Stomach smooth muscle (tissue), 2 donors: ENCODE results near the gene APOO.

Experiments used
- H3K27ac ChIP-seq: one replicate; pipeline ENCODE4 v1.7.0; 2013; ENCODE audit warnings: mild to moderate bottlenecking, low read length, inconsistent platforms
- H3K27me3 ChIP-seq, 2 donors: one replicate each; pipeline ENCODE4 v1.7.0; 2013; ENCODE audit warnings: low read length in 2 of 2; ENCODE audit not compliant: insufficient read depth in 2 of 2, control insufficient read depth in 1 of 2
- H3K36me3 ChIP-seq, 2 donors: one replicate each; pipeline ENCODE4 v1.7.0; 2013; ENCODE audit warnings: low read length in 2 of 2; ENCODE audit not compliant: control insufficient read depth in 2 of 2, insufficient read depth in 2 of 2
- H3K4me1 ChIP-seq: one replicate; pipeline ENCODE4 v1.7.0; 2013; ENCODE audit warnings: low read length; ENCODE audit not compliant: control insufficient read depth, insufficient read depth
- H3K4me3 ChIP-seq, 2 donors: one replicate each; pipeline ENCODE4 v1.7.0; 2013; ENCODE audit warnings: low read length in 2 of 2
- H3K9ac ChIP-seq, 2 donors: one replicate each; pipeline ENCODE4 v1.7.0; 2013; ENCODE audit warnings: low read length in 2 of 2, mild to moderate bottlenecking in 1 of 2
- H3K9me3 ChIP-seq, 2 donors: one replicate each; pipeline ENCODE4 v1.7.0; 2013; ENCODE audit warnings: low read length in 2 of 2; ENCODE audit not compliant: control insufficient read depth in 2 of 2
- donor health status: healthy.
- donor health status: Pancreatic carcinoma.

The APOO gene

DNA sequence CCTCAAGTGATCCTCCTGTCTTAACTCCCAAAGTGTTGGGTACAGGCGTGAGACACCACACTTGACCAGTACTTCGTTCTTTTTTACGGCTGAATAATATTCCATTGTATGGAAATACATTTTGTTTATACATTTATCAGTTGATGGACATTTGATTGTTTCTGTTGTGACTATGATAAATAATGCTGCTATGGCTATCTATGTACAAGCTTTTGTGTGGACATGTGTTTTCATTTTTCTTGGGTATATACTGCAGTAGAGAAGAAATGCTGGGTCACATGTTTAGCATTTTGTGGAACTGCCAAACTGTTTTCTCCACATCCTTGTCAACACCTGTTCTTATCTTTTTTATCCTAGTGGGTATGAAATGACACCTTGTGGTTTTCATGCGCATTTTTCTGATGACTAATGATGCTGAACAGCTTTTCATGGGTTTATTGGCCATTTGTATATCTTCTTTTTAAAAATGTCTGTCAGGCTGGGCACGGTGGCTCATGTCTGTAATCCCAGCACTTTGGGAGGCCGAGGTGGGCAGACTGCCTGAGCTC lies 87.4 kb downstream of the APOO start:
- H3K9ac ChIP-seq = no peak overlapping the region
- no peaks in the 10 kb centered on the region for H3K36me3 ChIP-seq
- H3K27me3 ChIP-seq = peaks cover 0 to 3% of the 10 kb centered on the region in 2 donors
- peaks cover 2% of the 10 kb centered on the region for H3K4me1 ChIP-seq
- H3K4me3 ChIP-seq = no peak overlapping the region
- no peak overlapping the region for H3K27ac ChIP-seq
- H3K9me3 ChIP-seq = no peaks in the 10 kb centered on the region

DNA sequence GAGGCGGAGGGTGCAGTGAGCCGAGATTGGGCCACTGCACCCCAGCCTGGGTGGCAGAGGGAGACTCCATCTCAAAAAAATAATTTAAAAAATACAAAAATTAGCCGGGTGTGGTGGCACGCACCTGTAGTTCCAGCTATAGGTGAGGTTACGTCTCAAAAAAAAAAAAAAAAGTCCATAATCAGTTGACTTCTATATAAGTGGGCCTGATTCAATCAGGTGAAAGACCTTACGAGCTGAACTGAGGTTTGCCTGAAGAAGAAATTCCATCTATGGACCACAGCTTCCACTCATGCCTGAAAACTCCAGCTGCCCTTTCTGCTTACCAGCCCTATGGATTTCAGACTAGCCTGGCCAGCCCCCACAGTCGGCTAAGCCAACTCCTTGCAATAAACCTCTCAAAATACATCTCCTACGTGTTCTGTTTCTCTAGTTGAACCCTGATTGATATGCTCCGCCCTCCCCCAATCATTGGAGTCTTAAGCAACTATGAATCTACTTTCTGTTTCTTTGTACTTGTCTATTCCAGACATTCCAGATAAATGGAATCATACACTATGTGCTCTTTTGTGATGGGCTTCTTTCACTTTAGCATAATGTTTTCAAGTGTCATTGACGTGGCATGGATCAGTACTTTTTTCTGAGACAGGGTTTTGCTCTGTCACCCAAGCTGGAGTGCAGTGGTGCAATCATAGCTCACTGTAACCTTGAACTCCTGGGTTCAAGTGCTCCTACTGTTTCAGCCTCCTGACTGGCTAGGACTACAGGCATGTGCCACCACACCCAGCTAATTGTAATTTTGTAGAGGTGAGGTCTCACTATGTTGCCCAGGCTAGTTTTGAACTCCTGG lies 88.1 kb downstream of the APOO start:
- Histone ChIP-seq H3K9me3 (no peaks in the 10 kb centered on the region), H3K9ac (no peak overlapping the region), H3K4me3 (no peak overlapping the region), H3K4me1 (peaks cover 2% of the 10 kb centered on the region), H3K27ac (no peak overlapping the region), H3K27me3 (peaks cover 0 to 3% of the 10 kb centered on the region in 2 donors), H3K36me3 (no peaks in the 10 kb centered on the region)

DNA sequence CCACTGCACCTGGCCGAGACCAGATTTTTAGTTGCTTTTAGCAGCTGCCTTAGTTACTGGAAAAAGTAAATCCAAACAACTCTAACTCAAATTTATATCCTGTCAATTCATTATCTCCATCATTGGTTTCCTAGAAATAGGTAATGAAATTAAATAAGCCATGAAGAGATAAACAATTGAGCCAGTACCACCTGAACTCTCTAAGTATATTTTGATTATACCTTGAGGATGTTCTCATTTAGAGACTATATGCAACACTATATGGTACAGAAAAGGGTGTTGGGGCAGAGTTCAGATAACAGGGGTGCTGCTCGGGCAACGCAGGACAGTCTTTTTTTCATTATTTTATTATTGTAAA lies 89.8 kb downstream of the APOO start:
- H3K9ac ChIP-seq = no peak overlapping the region

GRCh38 chrX:23816179-23816578 lies 91.6 kb downstream of the APOO start:
- H3K4me3 ChIP-seq = no peak overlapping the region
- peaks cover 0 to 7% of the 10 kb centered on the region in 2 donors for H3K27me3 ChIP-seq
- no peak overlapping the region for H3K27ac ChIP-seq
- H3K4me1 ChIP-seq = no peaks in the 10 kb centered on the region
- H3K9me3 ChIP-seq = peaks cover 0 to 6% of the 10 kb centered on the region in 2 donors
- H3K36me3 ChIP-seq = no peaks in the 10 kb centered on the region
- H3K9ac ChIP-seq = no peak overlapping the region

More for the DNA sequence above, 89.8 kb downstream of the APOO start:
- H3K4me1 ChIP-seq = peaks cover 1% of the 10 kb centered on the region
- H3K36me3 ChIP-seq = no peaks in the 10 kb centered on the region
- no peak overlapping the region for H3K27ac ChIP-seq
- H3K27me3 ChIP-seq = peaks cover 0 to 7% of the 10 kb centered on the region in 2 donors
- H3K9me3 ChIP-seq = peaks cover 0 to 6% of the 10 kb centered on the region in 2 donors
- no peak overlapping the region for H3K4me3 ChIP-seq

GRCh38 chrX:23815376-23815775 lies 92.4 kb downstream of the APOO start:
- Histone ChIP-seq H3K27ac (no peak overlapping the region), H3K9me3 (peaks cover 0 to 6% of the 10 kb centered on the region in 2 donors), H3K4me3 (no peak overlapping the region), H3K36me3 (no peaks in the 10 kb centered on the region), H3K9ac (no peak overlapping the region), H3K4me1 (no peaks in the 10 kb centered on the region), H3K27me3 (peaks cover 0 to 7% of the 10 kb centered on the region in 2 donors)

DNA sequence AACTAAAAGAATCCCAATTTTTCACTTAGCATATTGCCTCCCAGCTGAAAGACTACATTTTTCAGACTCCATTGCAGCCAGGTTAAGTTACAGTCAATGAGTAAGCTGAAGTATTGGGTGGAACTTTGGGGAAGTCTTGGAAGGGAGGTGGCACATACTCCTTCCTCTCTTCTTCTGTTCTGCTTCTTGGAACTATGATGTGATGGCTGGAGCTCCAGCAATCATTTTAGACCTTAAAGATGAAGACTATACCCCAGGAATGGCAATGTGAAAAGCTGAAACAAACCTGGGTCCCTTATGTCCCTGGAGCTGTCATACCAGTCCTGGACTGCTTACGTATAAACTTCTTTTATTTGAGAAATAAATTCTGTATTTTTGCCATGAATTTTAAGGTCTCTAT lies 93.9 kb downstream of the APOO start:
- H3K27me3 ChIP-seq = peaks cover 0 to 7% of the 10 kb centered on the region in 2 donors
- H3K4me1 ChIP-seq = no peaks in the 10 kb centered on the region
- no peak overlapping the region for H3K27ac ChIP-seq
- H3K9me3 ChIP-seq = peaks cover 0 to 6% of the 10 kb centered on the region in 2 donors
- H3K36me3 ChIP-seq = no peaks in the 10 kb centered on the region
- H3K4me3 ChIP-seq = no peak overlapping the region
- H3K9ac ChIP-seq = no peak overlapping the region

GRCh38 chrX:23811656-23812055 lies 96.1 kb downstream of the APOO start:
- H3K4me3 ChIP-seq = no peak overlapping the region
- peaks cover 0 to 6% of the 10 kb centered on the region in 2 donors for H3K9me3 ChIP-seq
- no peaks in the 10 kb centered on the region for H3K36me3 ChIP-seq
- no peaks in the 10 kb centered on the region for H3K4me1 ChIP-seq
- no peak overlapping the region for H3K9ac ChIP-seq
- peaks cover 0 to 3% of the 10 kb centered on the region in 2 donors for H3K27me3 ChIP-seq
- H3K27ac ChIP-seq = no peak overlapping the region

DNA sequence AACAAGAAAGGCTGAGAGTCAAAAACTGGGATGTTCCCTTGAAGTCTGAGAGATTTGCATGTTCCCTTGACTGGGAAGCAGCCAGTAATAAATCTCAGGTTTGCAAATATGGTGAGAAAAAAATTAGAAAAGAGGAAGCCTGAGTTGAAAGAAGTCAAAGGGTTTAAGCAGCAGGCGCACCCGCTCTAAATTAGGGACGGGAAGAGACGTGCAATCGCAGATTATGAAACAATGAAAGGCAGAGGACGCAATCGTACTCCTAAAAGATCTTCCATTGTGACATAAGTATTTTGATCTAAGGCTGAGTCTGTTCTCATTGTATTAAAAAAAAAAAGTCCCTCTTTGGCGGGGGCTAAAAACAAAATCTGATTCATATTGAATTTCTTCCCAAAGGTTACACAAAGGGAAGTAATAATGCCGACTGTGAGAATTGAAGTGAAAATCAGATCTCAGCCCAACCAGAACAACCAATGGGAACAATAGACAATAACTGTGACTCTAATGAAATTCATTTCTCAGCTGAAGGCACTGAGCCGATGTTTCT lies 96.6 kb downstream of the APOO start:
- no peaks in the 10 kb centered on the region for H3K36me3 ChIP-seq
- no peak overlapping the region for H3K4me3 ChIP-seq
- peaks cover 0 to 3% of the 10 kb centered on the region in 2 donors for H3K27me3 ChIP-seq
- peaks cover 0 to 6% of the 10 kb centered on the region in 2 donors for H3K9me3 ChIP-seq
- H3K9ac ChIP-seq = no peak overlapping the region
- H3K4me1 ChIP-seq = no peaks in the 10 kb centered on the region
- no peak overlapping the region for H3K27ac ChIP-seq

DNA sequence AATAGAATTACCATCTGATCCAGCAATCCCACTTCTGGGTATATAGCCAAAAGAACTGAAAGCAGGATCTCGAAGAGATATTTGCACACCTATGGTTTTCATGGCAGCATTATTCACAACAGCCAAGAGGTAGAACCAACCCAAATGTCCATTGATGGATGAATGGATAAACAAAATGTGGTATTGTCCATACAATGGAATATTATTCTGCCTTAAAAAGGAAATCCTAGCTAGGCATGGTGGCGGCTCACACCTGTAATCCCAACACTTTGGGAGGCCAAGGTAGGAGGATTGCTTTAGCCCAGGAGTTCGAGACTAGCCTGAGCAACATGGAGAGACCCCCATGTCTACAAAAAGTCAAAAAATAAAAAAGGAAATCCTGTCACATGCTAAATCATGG lies 97.5 kb downstream of the APOO start:
- Histone ChIP-seq H3K4me3 (no peak overlapping the region), H3K27me3 (peaks cover 0 to 3% of the 10 kb centered on the region in 2 donors), H3K36me3 (no peaks in the 10 kb centered on the region), H3K9me3 (peaks cover 0 to 6% of the 10 kb centered on the region in 2 donors), H3K27ac (no peak overlapping the region), H3K4me1 (no peaks in the 10 kb centered on the region), H3K9ac (no peak overlapping the region)

DNA sequence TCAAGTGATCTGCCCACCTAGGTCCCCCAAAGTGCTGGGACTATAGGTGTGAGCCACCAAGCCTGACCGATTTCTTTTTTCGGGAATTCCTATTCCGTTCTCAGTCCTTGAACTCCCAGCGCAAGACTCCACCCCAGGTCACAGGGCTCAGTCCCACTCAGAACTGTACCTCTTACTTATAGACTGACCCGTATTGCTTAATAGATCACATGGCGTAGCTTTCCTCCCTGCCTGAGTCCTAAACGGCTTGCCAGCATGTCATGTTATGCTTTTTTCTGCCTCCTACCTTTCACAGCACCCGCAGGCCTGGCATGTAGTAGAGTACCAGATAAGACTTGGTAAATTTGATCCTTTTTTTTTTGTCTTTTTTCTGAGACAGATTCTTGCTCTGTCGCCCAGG lies 102.3 kb downstream of the APOO start:
- no peak overlapping the region for H3K4me3 ChIP-seq
- H3K27me3 ChIP-seq = no peaks in the 10 kb centered on the region
- no peaks in the 10 kb centered on the region for H3K36me3 ChIP-seq
- H3K4me1 ChIP-seq = no peaks in the 10 kb centered on the region
- no peak overlapping the region for H3K9ac ChIP-seq
- H3K27ac ChIP-seq = no peak overlapping the region
- no peaks in the 10 kb centered on the region for H3K9me3 ChIP-seq

DNA sequence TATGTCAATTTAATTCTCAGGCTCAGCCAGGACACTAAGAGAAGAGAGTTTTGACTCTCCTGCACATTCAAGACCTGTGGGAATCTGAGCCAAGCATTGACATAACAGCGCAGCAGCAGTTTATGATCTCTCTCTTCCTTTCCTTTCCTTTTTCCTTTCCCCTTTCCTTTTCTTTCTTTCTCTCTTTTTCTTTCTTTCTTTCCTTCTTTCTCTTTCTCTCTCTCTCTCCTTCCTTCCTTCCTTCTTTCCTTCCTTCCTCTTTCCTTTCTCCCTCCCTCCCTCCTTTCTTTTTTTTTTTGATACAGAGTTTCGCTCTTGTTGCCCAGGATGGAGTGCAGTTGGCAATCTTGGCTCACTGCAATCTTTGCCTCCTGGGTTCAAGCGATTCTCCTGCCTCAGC lies 103.2 kb downstream of the APOO start:
- Histone ChIP-seq H3K4me1 (no peaks in the 10 kb centered on the region), H3K27me3 (no peaks in the 10 kb centered on the region), H3K9me3 (no peaks in the 10 kb centered on the region), H3K4me3 (no peak overlapping the region), H3K9ac (no peak overlapping the region), H3K36me3 (no peaks in the 10 kb centered on the region), H3K27ac (no peak overlapping the region)
